Mesendoderm (in vitro differentiated cells): ENCODE data around the gene IARS1.
A peak's percentile ranks its signal among the peaks of the same experiment; 100 is the strongest.

Experiments used
- DNase-seq: peaks from one replicate; pipeline ENCODE4 v3.0.0; 2013
- H2AK5ac ChIP-seq: 2 replicates; pipeline ENCODE4 v1.6.1; 2013; ENCODE audit warnings: low read length, inconsistent platforms
- H2BK120ac ChIP-seq: 2 replicates; pipeline ENCODE4 v1.6.1; 2013; ENCODE audit warnings: low read depth, mild to moderate bottlenecking, low read length, moderate library complexity, mixed read lengths
- H2BK15ac ChIP-seq: replicated peaks from 2 replicates; pipeline ENCODE4 v1.6.1; 2013; ENCODE audit warnings: low read depth, mild to moderate bottlenecking, moderate library complexity
- H2BK5ac ChIP-seq: 2 replicates; pipeline ENCODE4 v1.6.1; 2013; ENCODE audit warnings: low read length, inconsistent platforms
- H3K18ac ChIP-seq: 2 replicates; pipeline ENCODE4 v1.6.1; 2013; ENCODE audit warnings: mild to moderate bottlenecking, low read length, mixed read lengths
- H3K23ac ChIP-seq: one replicate; pipeline ENCODE4 v1.6.1; 2013; ENCODE audit warnings: low read length
- H3K27ac ChIP-seq: 2 replicates; pipeline ENCODE4 v1.5.1; 2013; ENCODE audit warnings: low read depth, mild to moderate bottlenecking, inconsistent platforms, low read length, moderate library complexity
- H3K27me3 ChIP-seq: 2 replicates; pipeline ENCODE4 v1.6.1; 2013; ENCODE audit warnings: low read length, control low read depth, mild to moderate bottlenecking, inconsistent platforms; ENCODE audit not compliant: insufficient read depth, poor library complexity
- H3K36me3 ChIP-seq: 2 replicates; pipeline ENCODE4 v1.6.1; 2013; ENCODE audit warnings: low read length, inconsistent platforms; ENCODE audit not compliant: control insufficient read depth, insufficient read depth
- H3K4ac ChIP-seq: one replicate; pipeline ENCODE4 v1.6.1; 2013; ENCODE audit warnings: low read depth, mild to moderate bottlenecking, low read length, moderate library complexity
- H3K4me1 ChIP-seq: 2 replicates; pipeline ENCODE4 v1.6.1; 2013; ENCODE audit warnings: low read depth, low read length, inconsistent platforms; ENCODE audit not compliant: control insufficient read depth
- H3K4me2 ChIP-seq: 2 replicates; pipeline ENCODE4 v1.6.1; 2013; ENCODE audit warnings: low read length
- H3K4me3 ChIP-seq: 2 replicates; pipeline ENCODE4 v1.5.1; 2013; ENCODE audit warnings: mild to moderate bottlenecking, low read length
- H3K56ac ChIP-seq: one replicate; pipeline ENCODE4 v1.6.1; 2013; ENCODE audit warnings: low read length
- H3K79me1 ChIP-seq: 2 replicates; pipeline ENCODE4 v1.6.1; 2013; ENCODE audit warnings: low read length, inconsistent platforms
- H3K79me2 ChIP-seq: 2 replicates; pipeline ENCODE4 v1.6.1; 2013; ENCODE audit warnings: mild to moderate bottlenecking, low read length; ENCODE audit not compliant: control insufficient read depth, insufficient read depth
- H3K9ac ChIP-seq: 2 replicates; pipeline ENCODE4 v1.6.1; 2013; ENCODE audit warnings: low read length, inconsistent platforms
- H4K5ac ChIP-seq: one replicate; pipeline ENCODE4 v1.6.1; 2013; ENCODE audit warnings: low read length
- H4K8ac ChIP-seq: one replicate; pipeline ENCODE4 v1.6.1; 2013; ENCODE audit warnings: low read depth, mild to moderate bottlenecking, control low read depth, low read length, moderate library complexity
- WGBS: extraction: QIAGEN DNeasy Blood & Tissue Kit; methylation state at CpG from one replicate; pipeline ENCODE4 v1.1.7; 2013; ENCODE audit warnings: low lambda C conversion rate, missing lambda C conversion rate; ENCODE audit not compliant: insufficient coverage; ENCODE audit errors: extremely low coverage; 5-methylcytosine and 5-hydroxymethylcytosine counted together

Gene IARS1

GRCh38 chr9:92328225-92328624 is 34.7 kb upstream of the IARS1 start:
- no peak overlapping the region for H3K23ac ChIP-seq
- no peak overlapping the region for H3K4ac ChIP-seq
- H3K9ac ChIP-seq: no peak overlapping the region
- no peaks in the 10 kb centered on the region for H3K27me3 ChIP-seq
- H3K79me1 ChIP-seq: peaks cover 2% of the 10 kb centered on the region
- H3K36me3 ChIP-seq: no peaks in the 10 kb centered on the region
- DNase-seq: peak; percentile 50
- H3K56ac ChIP-seq: no peak overlapping the region
- no peak overlapping the region for H2BK15ac ChIP-seq
- H3K27ac ChIP-seq: no peak overlapping the region
- H2BK5ac ChIP-seq: no peak overlapping the region
- no peak overlapping the region for H4K5ac ChIP-seq
- H3K18ac ChIP-seq: no peak overlapping the region
- no CpG with 5 or more reads among the region's 2 CpGs for WGBS
- no peak overlapping the region for H2BK120ac ChIP-seq
- no peaks in the 10 kb centered on the region for H3K4me1 ChIP-seq
- H3K4me3 ChIP-seq: no peak overlapping the region
- no peak overlapping the region for H4K8ac ChIP-seq
- no peak overlapping the region for H3K4me2 ChIP-seq
- peaks cover 11% of the 10 kb centered on the region for H3K79me2 ChIP-seq
- no peak overlapping the region for H2AK5ac ChIP-seq

GRCh38 chr9:92327283-92327850 is 33.9 kb upstream of the IARS1 start:
- H2AK5ac ChIP-seq: no peak overlapping the region
- DNase-seq: no peak
- no peak overlapping the region for H3K4me2 ChIP-seq
- no peak overlapping the region for H3K27ac ChIP-seq
- peaks cover 11% of the 10 kb centered on the region for H3K79me2 ChIP-seq
- H4K8ac ChIP-seq: no peak overlapping the region
- H3K18ac ChIP-seq: no peak overlapping the region
- H3K56ac ChIP-seq: no peak overlapping the region
- H2BK5ac ChIP-seq: no peak overlapping the region
- no CpG with 5 or more reads among the region's 2 CpGs for WGBS
- H3K4ac ChIP-seq: no peak overlapping the region
- no peak overlapping the region for H4K5ac ChIP-seq
- H2BK120ac ChIP-seq: no peak overlapping the region
- no peaks in the 10 kb centered on the region for H3K36me3 ChIP-seq
- H3K27me3 ChIP-seq: no peaks in the 10 kb centered on the region
- H3K79me1 ChIP-seq: peaks cover 2% of the 10 kb centered on the region
- no peaks in the 10 kb centered on the region for H3K4me1 ChIP-seq
- H3K23ac ChIP-seq: no peak overlapping the region
- H3K4me3 ChIP-seq: no peak overlapping the region
- no peak overlapping the region for H3K9ac ChIP-seq
- H2BK15ac ChIP-seq: no peak overlapping the region

GRCh38 chr9:92325991-92326500 is 32.5 kb upstream of the IARS1 start:
- Histone ChIP-seq H3K79me1 (peaks cover 2% of the 10 kb centered on the region), H3K9ac (peak overlapping the region; percentile 91), H3K27ac (no peak overlapping the region), H3K18ac (no peak overlapping the region), H2BK5ac (no peak overlapping the region), H4K8ac (no peak overlapping the region), H3K79me2 (peaks cover 11% of the 10 kb centered on the region), H2AK5ac (no peak overlapping the region), H3K4me2 (peak overlapping the region; percentile 63), H3K23ac (no peak overlapping the region), H2BK120ac (no peak overlapping the region), H3K4me1 (no peaks in the 10 kb centered on the region), H3K4me3 (peak overlapping the region; percentile 60), H3K36me3 (no peaks in the 10 kb centered on the region), H3K4ac (no peak overlapping the region), H3K27me3 (no peaks in the 10 kb centered on the region), H4K5ac (no peak overlapping the region), H3K56ac (peak overlapping the region; percentile 95), H2BK15ac (no peak overlapping the region)
- WGBS: no CpG with 5 or more reads among the region's 30 CpGs
- DNase-seq: no peak

- no peak within 1 kb of the TSS for H3K27ac ChIP-seq
- peak within 1 kb of the TSS; percentile 52 for H3K18ac ChIP-seq
- H3K79me1 ChIP-seq: peaks cover 2% of the 10 kb centered on the region
- WGBS: no CpG with 5 or more reads among the region's 55 CpGs
- no peaks in the 10 kb centered on the region for H3K4me1 ChIP-seq
- peak within 1 kb of the TSS; percentile 60 for H3K4me3 ChIP-seq
- H4K8ac ChIP-seq: peak within 1 kb of the TSS; percentile 79
- peak within 1 kb of the TSS; percentile 95 for H3K56ac ChIP-seq
- no peak within 1 kb of the TSS for H2BK120ac ChIP-seq
- H3K27me3 ChIP-seq: no peaks in the 10 kb centered on the region
- H3K23ac ChIP-seq: no peak within 1 kb of the TSS
- H2BK15ac ChIP-seq: no peak within 1 kb of the TSS
- H3K36me3 ChIP-seq: no peaks in the 10 kb centered on the region
- peak within 1 kb of the TSS; percentile 63 for H3K4me2 ChIP-seq
- peaks cover 11% of the 10 kb centered on the region for H3K79me2 ChIP-seq
- peak within 1 kb of the TSS; percentile 70 for H2BK5ac ChIP-seq
- no peak within 1 kb of the TSS for H2AK5ac ChIP-seq
- no peak within 1 kb of the TSS for H3K4ac ChIP-seq
- no peak within 1 kb of the TSS for H4K5ac ChIP-seq
- H3K9ac ChIP-seq: peak within 1 kb of the TSS; percentile 91
- DNase-seq: peak; percentile 94
Measured at GRCh38 chr9:92325269-92325990, 31.9 kb upstream of the IARS1 start, which contains the start of the genes CENPP and NOL8. Gene CENPP, plus strand, starts transcription at chr9:92325953. Gene NOL8, minus strand, starts transcription at chr9:92325350. Its CDS starts 1,189 bp downstream, at chr9:92324161.

- peak overlapping the region; percentile 45 for H3K4me2 ChIP-seq
- no peak overlapping the region for H3K23ac ChIP-seq
- no peak overlapping the region for H2BK5ac ChIP-seq
- H3K4me3 ChIP-seq: peak overlapping the region; percentile 60
- no peak overlapping the region for H3K4ac ChIP-seq
- no peak overlapping the region for H3K27ac ChIP-seq
- H2BK15ac ChIP-seq: no peak overlapping the region
- WGBS: no CpG with 5 or more reads among the region's 12 CpGs
- DNase-seq: no peak
- H4K5ac ChIP-seq: no peak overlapping the region
- peak overlapping the region; percentile 95 for H3K56ac ChIP-seq
- no peak overlapping the region for H2BK120ac ChIP-seq
- H3K36me3 ChIP-seq: peaks cover 3% of the 10 kb centered on the region
- no peaks in the 10 kb centered on the region for H3K27me3 ChIP-seq
- H3K4me1 ChIP-seq: no peaks in the 10 kb centered on the region
- H3K79me1 ChIP-seq: peaks cover 2% of the 10 kb centered on the region
- peak overlapping the region; percentile 91 for H3K9ac ChIP-seq
- no peak overlapping the region for H2AK5ac ChIP-seq
- H3K79me2 ChIP-seq: peaks cover 11% of the 10 kb centered on the region
- no peak overlapping the region for H3K18ac ChIP-seq
- H4K8ac ChIP-seq: no peak overlapping the region
Measured at GRCh38 chr9:92324889-92325268, 31.4 kb upstream of the IARS1 start.
